ENCODE measurements around the gene RFX6.

The RFX6 gene

GRCh38 chr6:116948533-116949304 is 71.7 kb downstream of the RFX6 start:
- Histone ChIP-seq H3K9me3 (ENCODE audit: control insufficient read depth, insufficient read depth, low read length) (no peaks in the 10 kb centered on the region), H3K27me3 (ENCODE audit: control insufficient read depth, insufficient read depth, low read length) (no peaks in the 10 kb centered on the region), H3K36me3 (ENCODE audit: control insufficient read depth, insufficient read depth, low read length) (no peaks in the 10 kb centered on the region), H3K4me1 (ENCODE audit: control insufficient read depth, insufficient read depth, low read length) (peaks cover 6% of the 10 kb centered on the region), H3K4me3 (ENCODE audit: low read depth, low read length) (no peak overlapping the region), H3K9ac (ENCODE audit: low read depth, low read length) (no peak overlapping the region)

GRCh38 chr6:116949964-116950363 is 72.9 kb downstream of the RFX6 start:
- Histone ChIP-seq H3K36me3 (ENCODE audit: control insufficient read depth, insufficient read depth, low read length) (no peaks in the 10 kb centered on the region), H3K4me1 (ENCODE audit: control insufficient read depth, insufficient read depth, low read length) (peaks cover 6% of the 10 kb centered on the region), H3K9me3 (ENCODE audit: control insufficient read depth, insufficient read depth, low read length) (no peaks in the 10 kb centered on the region), H3K4me3 (ENCODE audit: low read depth, low read length) (no peak overlapping the region), H3K9ac (ENCODE audit: low read depth, low read length) (no peak overlapping the region), H3K27me3 (ENCODE audit: control insufficient read depth, insufficient read depth, low read length) (no peaks in the 10 kb centered on the region)

GRCh38 chr6:116954335-116954734 is 77.3 kb downstream of the RFX6 start:
- Histone ChIP-seq H3K4me3 (ENCODE audit: low read depth, low read length) (no peak overlapping the region), H3K9ac (ENCODE audit: low read depth, low read length) (no peak overlapping the region), H3K9me3 (ENCODE audit: control insufficient read depth, insufficient read depth, low read length) (no peaks in the 10 kb centered on the region), H3K36me3 (ENCODE audit: control insufficient read depth, insufficient read depth, low read length) (no peaks in the 10 kb centered on the region), H3K27me3 (ENCODE audit: control insufficient read depth, insufficient read depth, low read length) (no peaks in the 10 kb centered on the region), H3K4me1 (ENCODE audit: control insufficient read depth, insufficient read depth, low read length) (peaks cover 6% of the 10 kb centered on the region)

- H3K36me3 ChIP-seq (ENCODE audit: control insufficient read depth, insufficient read depth, low read length) = no peaks in the 10 kb centered on the region
- no peak overlapping the region for H3K9ac ChIP-seq (ENCODE audit: low read depth, low read length)
- H3K4me3 ChIP-seq (ENCODE audit: low read depth, low read length) = no peak overlapping the region
- H3K9me3 ChIP-seq (ENCODE audit: control insufficient read depth, insufficient read depth, low read length) = no peaks in the 10 kb centered on the region
- no peaks in the 10 kb centered on the region for H3K27me3 ChIP-seq (ENCODE audit: control insufficient read depth, insufficient read depth, low read length)
- peaks cover 1% of the 10 kb centered on the region for H3K4me1 ChIP-seq (ENCODE audit: control insufficient read depth, insufficient read depth, low read length)
These were observed 77.9 kb downstream of the RFX6 start for GRCh38 chr6:116954938-116955337.

- Histone ChIP-seq H3K4me3 (ENCODE audit: low read depth, low read length) (no peak overlapping the region), H3K9ac (ENCODE audit: low read depth, low read length) (no peak overlapping the region), H3K4me1 (ENCODE audit: control insufficient read depth, insufficient read depth, low read length) (no peaks in the 10 kb centered on the region), H3K36me3 (ENCODE audit: control insufficient read depth, insufficient read depth, low read length) (no peaks in the 10 kb centered on the region), H3K27me3 (ENCODE audit: control insufficient read depth, insufficient read depth, low read length) (no peaks in the 10 kb centered on the region), H3K9me3 (ENCODE audit: control insufficient read depth, insufficient read depth, low read length) (no peaks in the 10 kb centered on the region)
These were observed 78.7 kb downstream of the RFX6 start for GRCh38 chr6:116955773-116956172.

GRCh38 chr6:116963972-116964371 is 86.9 kb downstream of the RFX6 start:
- no peaks in the 10 kb centered on the region for H3K9me3 ChIP-seq (ENCODE audit: control insufficient read depth, insufficient read depth, low read length)
- H3K9ac ChIP-seq (ENCODE audit: low read depth, low read length) = no peak overlapping the region
- no peaks in the 10 kb centered on the region for H3K36me3 ChIP-seq (ENCODE audit: control insufficient read depth, insufficient read depth, low read length)
- no peak overlapping the region for H3K4me3 ChIP-seq (ENCODE audit: low read depth, low read length)
- no peaks in the 10 kb centered on the region for H3K27me3 ChIP-seq (ENCODE audit: control insufficient read depth, insufficient read depth, low read length)
- H3K4me1 ChIP-seq (ENCODE audit: control insufficient read depth, insufficient read depth, low read length) = no peaks in the 10 kb centered on the region

- Histone ChIP-seq H3K36me3 (ENCODE audit: control insufficient read depth, insufficient read depth, low read length) (no peaks in the 10 kb centered on the region), H3K9me3 (ENCODE audit: control insufficient read depth, insufficient read depth, low read length) (no peaks in the 10 kb centered on the region), H3K9ac (ENCODE audit: low read depth, low read length) (no peak overlapping the region), H3K4me1 (ENCODE audit: control insufficient read depth, insufficient read depth, low read length) (no peaks in the 10 kb centered on the region), H3K4me3 (ENCODE audit: low read depth, low read length) (no peak overlapping the region), H3K27me3 (ENCODE audit: control insufficient read depth, insufficient read depth, low read length) (no peaks in the 10 kb centered on the region)
These were observed 89.9 kb downstream of the RFX6 start for GRCh38 chr6:116966675-116967576.

- no peak overlapping the region for H3K4me3 ChIP-seq (ENCODE audit: low read depth, low read length)
- no peak overlapping the region for H3K9ac ChIP-seq (ENCODE audit: low read depth, low read length)
- no peaks in the 10 kb centered on the region for H3K9me3 ChIP-seq (ENCODE audit: control insufficient read depth, insufficient read depth, low read length)
- no peaks in the 10 kb centered on the region for H3K4me1 ChIP-seq (ENCODE audit: control insufficient read depth, insufficient read depth, low read length)
- no peaks in the 10 kb centered on the region for H3K36me3 ChIP-seq (ENCODE audit: control insufficient read depth, insufficient read depth, low read length)
- H3K27me3 ChIP-seq (ENCODE audit: control insufficient read depth, insufficient read depth, low read length) = no peaks in the 10 kb centered on the region
These were observed 92.3 kb downstream of the RFX6 start for GRCh38 chr6:116969211-116969863.

- Histone ChIP-seq H3K9ac (ENCODE audit: low read depth, low read length) (no peak overlapping the region), H3K9me3 (ENCODE audit: control insufficient read depth, insufficient read depth, low read length) (no peaks in the 10 kb centered on the region), H3K36me3 (ENCODE audit: control insufficient read depth, insufficient read depth, low read length) (no peaks in the 10 kb centered on the region), H3K4me1 (ENCODE audit: control insufficient read depth, insufficient read depth, low read length) (no peaks in the 10 kb centered on the region), H3K27me3 (ENCODE audit: control insufficient read depth, insufficient read depth, low read length) (no peaks in the 10 kb centered on the region), H3K4me3 (ENCODE audit: low read depth, low read length) (no peak overlapping the region)
These were observed 94.9 kb downstream of the RFX6 start for GRCh38 chr6:116971959-116972358.

- no peaks in the 10 kb centered on the region for H3K9me3 ChIP-seq (ENCODE audit: control insufficient read depth, insufficient read depth, low read length)
- H3K36me3 ChIP-seq (ENCODE audit: control insufficient read depth, insufficient read depth, low read length) = no peaks in the 10 kb centered on the region
These were observed 96.9 kb downstream of the RFX6 start for GRCh38 chr6:116973976-116974375.

GRCh38 chr6:116974526-116975316 is 97.7 kb downstream of the RFX6 start:
- Histone ChIP-seq H3K4me1 (ENCODE audit: control insufficient read depth, insufficient read depth, low read length) (no peaks in the 10 kb centered on the region), H3K4me3 (ENCODE audit: low read depth, low read length) (no peak overlapping the region), H3K36me3 (ENCODE audit: control insufficient read depth, insufficient read depth, low read length) (no peaks in the 10 kb centered on the region), H3K27me3 (ENCODE audit: control insufficient read depth, insufficient read depth, low read length) (no peaks in the 10 kb centered on the region), H3K9me3 (ENCODE audit: control insufficient read depth, insufficient read depth, low read length) (no peaks in the 10 kb centered on the region), H3K9ac (ENCODE audit: low read depth, low read length) (no peak overlapping the region)

More at GRCh38 chr6:116973976-116974375, 96.9 kb downstream of the RFX6 start:
- H3K27me3 ChIP-seq (ENCODE audit: control insufficient read depth, insufficient read depth, low read length) = no peaks in the 10 kb centered on the region
- no peak overlapping the region for H3K9ac ChIP-seq (ENCODE audit: low read depth, low read length)
- no peak overlapping the region for H3K4me3 ChIP-seq (ENCODE audit: low read depth, low read length)
- no peaks in the 10 kb centered on the region for H3K4me1 ChIP-seq (ENCODE audit: control insufficient read depth, insufficient read depth, low read length)

Measured in iPS-15b (cell line).